Prostate gland (tissue), 2 donors: ENCODE measurements around the gene REM2. TPM values are rescaled to one million over a fixed set of nuclear protein-coding genes. Genes with fewer than 3 reads are reported as not detected.
"Not testable (repeated sequence)": the region's sequence is repeated elsewhere in the genome, so short reads cannot be mapped to it uniquely, and the experiment has no call there.

Experiments
- DNase-seq: peaks from one replicate; pipeline ENCODE4 v3.0.0-alpha.2; 2019; ENCODE audit warnings: low spot score
- H3K27ac ChIP-seq, 2 donors: fragments of 200-600 bp; sonication (generic); 2 replicates each; pipeline ENCODE4 v1.5.1; 2017 to 2019
- H3K27me3 ChIP-seq: fragments of 200-600 bp; sonication (generic); replicated peaks from 2 replicates; pipeline ENCODE4 v1.5.1; 2019; ENCODE audit not compliant: insufficient read depth
- H3K36me3 ChIP-seq, 2 donors: fragments of 200-600 bp; sonication (generic); 1 replicate in 1 of 2; 2 replicates in 1 of 2; pipeline versions ENCODE4 v1.5.1 to v1.8.1; 2017 to 2019
- H3K4me1 ChIP-seq: fragments of 200-600 bp; sonication (generic); replicated peaks from 2 replicates; pipeline ENCODE4 v1.5.1; 2019
- H3K4me3 ChIP-seq, 2 donors: fragments of 200-600 bp; sonication (generic); 2 replicates each; pipeline ENCODE4 v1.5.1; 2017 to 2019
- H3K9me3 ChIP-seq: fragments of 200-600 bp; sonication (generic); 2 replicates; pipeline ENCODE4 v1.5.1; 2017
- CTCF ChIP-seq, 4 experiments: fragments of 200-600 bp in 2 of 4; fragments of 450-650 bp in 2 of 4; sonication (generic) in 2 of 4; IDR thresholded peaks; 1 replicate in 3 of 4; 2 replicates in 1 of 4; pipeline ENCODE4 v1.5.1; 2016 to 2019; ENCODE audit warnings: antibody characterized with exemption in 4 of 4, mild to moderate bottlenecking in 2 of 4, moderate library complexity in 2 of 4
- POLR2A ChIP-seq: fragments of 450-650 bp; IDR thresholded peaks from one replicate; pipeline ENCODE4 v1.6.1; 2016; ENCODE audit warnings: antibody characterized with exemption, mild to moderate bottlenecking
- POLR2AphosphoS5 ChIP-seq: sonication (generic); formaldehyde crosslinking; IDR thresholded peaks from one replicate; pipeline ENCODE4 v1.6.1; 2017; ENCODE audit warnings: antibody characterized with exemption
- WGBS: methylation state at CpG from one replicate; pipeline ENCODE4 v1.1.5; 2018; 5-methylcytosine and 5-hydroxymethylcytosine counted together
- intact Hi-C: fragments of 100-400 bp; cut with DNase I; formaldehyde crosslinking; loops from one replicate; pipeline ENCODE4 v1.14.2; 2022
- total RNA-seq, 2 donors: library from RNA; depleted of rRNA; stranded (reverse); fragments of >200 nt; gene quantifications; one replicate each; pipeline ENCODE4 v1.1.0, GENCODE V29; 2016

The REM2 gene
- total RNA-seq, 2 donors from 2014 or later: 0.62 to 1.0 TPM

- Histone ChIP-seq H3K36me3 (no peaks in the 10 kb centered on the region), H3K4me1 (peaks cover 9% of the 10 kb centered on the region), H3K27me3 (no peaks in the 10 kb centered on the region), H3K4me3 (peak overlapping the region; percentile 24 to 27), H3K9me3 (no peaks in the 10 kb centered on the region), H3K27ac (peak overlapping the region; percentile 66 to 74)
- TF ChIP-seq CTCF (IDR thresholded peaks at IDR 0.05) (peak; percentile 93 to 97 (median 96)), POLR2AphosphoS5 (peak; percentile 51), POLR2A (no peak)
- WGBS: 2% methylated on average over 17 of the region's 20 CpGs
- DNase-seq: peak; percentile 82
- intact Hi-C loops: loop anchor here (1.0 to 10.0 kb wide), 4 partner anchors 17 to 296 kb away; partner anchors contain the start of genes MMP14 and OXA1L
Observed at GRCh38 chr14:22852940-22853767, 29.9 kb upstream of the REM2 start.

GRCh38 chr14:22854296-22854695, 28.7 kb upstream of the REM2 start:
- H3K27ac ChIP-seq, H3K4me1 ChIP-seq, DNase-seq, H3K36me3 ChIP-seq, H3K27me3 ChIP-seq, H3K4me3 ChIP-seq, H3K9me3 ChIP-seq: not testable (repeated sequence)
- 96% methylated on average over 11 of the region's 11 CpGs for WGBS
- intact Hi-C loops: loop anchor here (5.0 to 10.0 kb wide), 2 partner anchors 89 to 297 kb away; partner anchors contain the start of gene OXA1L

GRCh38 chr14:22854963-22855724, 27.9 kb upstream of the REM2 start:
- Histone ChIP-seq H3K27me3 (no peaks in the 10 kb centered on the region), H3K27ac (no peak overlapping the region), H3K36me3 (no peaks in the 10 kb centered on the region), H3K9me3 (no peaks in the 10 kb centered on the region), H3K4me3 (no peak overlapping the region), H3K4me1 (peaks cover 9% of the 10 kb centered on the region)
- no peak for DNase-seq
- intact Hi-C loops: loop anchor here (5.0 to 10.0 kb wide), 2 partner anchors 90 to 298 kb away; partner anchors contain the start of gene OXA1L
- WGBS: 90% methylated on average over 8 of the region's 8 CpGs
- TF ChIP-seq POLR2AphosphoS5: no peak
- no peak for TF ChIP-seq CTCF (IDR thresholded peaks at IDR 0.05)
- TF ChIP-seq POLR2A: no peak

GRCh38 chr14:22856428-22856827, 26.6 kb upstream of the REM2 start:
- H3K27me3 ChIP-seq: no peaks in the 10 kb centered on the region
- H3K36me3 ChIP-seq: no peaks in the 10 kb centered on the region
- WGBS: 96% methylated on average over 5 of the region's 5 CpGs
- TF ChIP-seq POLR2AphosphoS5: no peak
- TF ChIP-seq CTCF (IDR thresholded peaks at IDR 0.05): no peak
- TF ChIP-seq POLR2A: no peak
- no peak overlapping the region for H3K27ac ChIP-seq
- H3K4me3 ChIP-seq: no peak overlapping the region
- intact Hi-C loops: loop anchor here (10.0 kb wide), 1 partner anchor 92 kb away; the partner anchor contains the start of gene OXA1L
- H3K4me1 ChIP-seq: no peaks in the 10 kb centered on the region
- H3K9me3 ChIP-seq: no peaks in the 10 kb centered on the region
- DNase-seq: no peak

- H3K4me1 ChIP-seq, H3K27me3 ChIP-seq, DNase-seq, intact Hi-C loops, H3K36me3 ChIP-seq, H3K9me3 ChIP-seq, H3K4me3 ChIP-seq, H3K27ac ChIP-seq: not testable (repeated sequence)
- 64% methylated on average over 3 of the region's 3 CpGs for WGBS
Observed at GRCh38 chr14:22860377-22860776, 22.6 kb upstream of the REM2 start.
